Glutamatergic neuron (in vitro differentiated cells): ENCODE data around the gene CLIC5. TPM values are rescaled to one million over a fixed set of nuclear protein-coding genes. Genes with fewer than 3 reads are reported as not detected.

ENCODE experiments used
- DNase-seq: peaks from one replicate; pipeline ENCODE4 v3.0.0; 2022
- H3K27ac Mint-ChIP-seq: one replicate; pipeline ENCODE4 v1.8.0; 2020; ENCODE audit warnings: mild to moderate bottlenecking, mixed read lengths, inconsistent platforms; ENCODE audit not compliant: unreplicated experiment
- H3K27me3 Mint-ChIP-seq: one replicate; pipeline ENCODE4 v1.8.0; 2020; ENCODE audit warnings: mild to moderate bottlenecking, moderate library complexity, mixed read lengths, inconsistent platforms; ENCODE audit not compliant: unreplicated experiment
- H3K36me3 Mint-ChIP-seq: one replicate; pipeline ENCODE4 v1.8.0; 2020; ENCODE audit warnings: mild to moderate bottlenecking, mixed read lengths, inconsistent platforms; ENCODE audit not compliant: unreplicated experiment
- H3K4me1 Mint-ChIP-seq: one replicate; pipeline ENCODE4 v1.8.0; 2020; ENCODE audit warnings: mild to moderate bottlenecking, low read depth, mixed read lengths, inconsistent platforms; ENCODE audit not compliant: unreplicated experiment
- H3K4me3 Mint-ChIP-seq: one replicate; pipeline ENCODE4 v1.8.0; 2020; ENCODE audit warnings: mild to moderate bottlenecking, mixed read lengths, inconsistent platforms; ENCODE audit not compliant: unreplicated experiment
- H3K9me3 Mint-ChIP-seq: one replicate; pipeline ENCODE4 v1.8.0; 2020; ENCODE audit warnings: mild to moderate bottlenecking, moderate library complexity, mixed read lengths, inconsistent platforms; ENCODE audit not compliant: unreplicated experiment
- total RNA-seq: library from RNA; stranded (reverse); fragmentation: NEBNext Ultra II Directional; extraction: Animal tissue kit (Norgen Biotek cat#: 25700); gene quantifications from one replicate; pipeline ENCODE4 v1.2.1, GENCODE V29; 2021; ENCODE audit not compliant: unreplicated experiment
- TF ChIP-seq, protein P1 (sequence below): fragments of 200-600 bp; sonication (generic); IDR thresholded peaks from one replicate; pipeline ENCODE4 v1.5.0; 2021; ENCODE audit not compliant: partially characterized antibody, unreplicated experiment

The CLIC5 gene
- total RNA-seq, 1 donor from 2014 or later, result not detected

DNA sequence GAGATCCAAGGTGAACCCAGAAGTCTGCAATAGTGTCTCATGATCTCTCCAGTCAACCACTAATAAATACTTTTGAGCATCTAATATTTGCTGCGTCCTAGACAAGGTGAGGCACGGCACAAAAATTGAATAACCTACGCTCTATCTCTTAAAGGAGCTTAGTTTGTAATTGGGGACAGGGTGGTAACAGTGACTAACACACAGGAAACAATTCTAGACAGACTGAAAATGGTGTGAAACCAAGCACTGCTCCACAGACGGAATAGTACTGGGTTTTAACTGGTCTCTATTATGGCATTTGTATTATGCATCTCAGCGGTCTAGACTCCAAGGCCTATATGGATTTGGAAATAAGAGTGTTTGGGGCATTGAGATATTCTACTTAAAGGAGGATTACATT is 120.1 kb downstream of the CLIC5 start:
- H3K4me1 Mint-ChIP-seq, result peaks cover 5% of the 10 kb centered on the region
- H3K4me3 Mint-ChIP-seq, result no peak overlapping the region
- no peaks in the 10 kb centered on the region for H3K36me3 Mint-ChIP-seq
- no peak for DNase-seq
- H3K9me3 Mint-ChIP-seq, result no peaks in the 10 kb centered on the region
- peaks cover 1% of the 10 kb centered on the region for H3K27me3 Mint-ChIP-seq
- H3K27ac Mint-ChIP-seq, result no peak overlapping the region
- TF ChIP-seq, protein P1, sequence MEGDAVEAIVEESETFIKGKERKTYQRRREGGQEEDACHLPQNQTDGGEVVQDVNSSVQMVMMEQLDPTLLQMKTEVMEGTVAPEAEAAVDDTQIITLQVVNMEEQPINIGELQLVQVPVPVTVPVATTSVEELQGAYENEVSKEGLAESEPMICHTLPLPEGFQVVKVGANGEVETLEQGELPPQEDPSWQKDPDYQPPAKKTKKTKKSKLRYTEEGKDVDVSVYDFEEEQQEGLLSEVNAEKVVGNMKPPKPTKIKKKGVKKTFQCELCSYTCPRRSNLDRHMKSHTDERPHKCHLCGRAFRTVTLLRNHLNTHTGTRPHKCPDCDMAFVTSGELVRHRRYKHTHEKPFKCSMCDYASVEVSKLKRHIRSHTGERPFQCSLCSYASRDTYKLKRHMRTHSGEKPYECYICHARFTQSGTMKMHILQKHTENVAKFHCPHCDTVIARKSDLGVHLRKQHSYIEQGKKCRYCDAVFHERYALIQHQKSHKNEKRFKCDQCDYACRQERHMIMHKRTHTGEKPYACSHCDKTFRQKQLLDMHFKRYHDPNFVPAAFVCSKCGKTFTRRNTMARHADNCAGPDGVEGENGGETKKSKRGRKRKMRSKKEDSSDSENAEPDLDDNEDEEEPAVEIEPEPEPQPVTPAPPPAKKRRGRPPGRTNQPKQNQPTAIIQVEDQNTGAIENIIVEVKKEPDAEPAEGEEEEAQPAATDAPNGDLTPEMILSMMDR, result no peak

GRCh38 chr6:45892696-45893245 is 122.9 kb downstream of the CLIC5 start:
- TF ChIP-seq, protein P1, result no peak
- Mint-ChIP-seq H3K27ac (no peak overlapping the region), H3K4me1 (peaks cover 7% of the 10 kb centered on the region), H3K27me3 (no peaks in the 10 kb centered on the region), H3K4me3 (no peak overlapping the region), H3K36me3 (no peaks in the 10 kb centered on the region), H3K9me3 (peaks cover 2% of the 10 kb centered on the region)
- DNase-seq, result no peak

DNA sequence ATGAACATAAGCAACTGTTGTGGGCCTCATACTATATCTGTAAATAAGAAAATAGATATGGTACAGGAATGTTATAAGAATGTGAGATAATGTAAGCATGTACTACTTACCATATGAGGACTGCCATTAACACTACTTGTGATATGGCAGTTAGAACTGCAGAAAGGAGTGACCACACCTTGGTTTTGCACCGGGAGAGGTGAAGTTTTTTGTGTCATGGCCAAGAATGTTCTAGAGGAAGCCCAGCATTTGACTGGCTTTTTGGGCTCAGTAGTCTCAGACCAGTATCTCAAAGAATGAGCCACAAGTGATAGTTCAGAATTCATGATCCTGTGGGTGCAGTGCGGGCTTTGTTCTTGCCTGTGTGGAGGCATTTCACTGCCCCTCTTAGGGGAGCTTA is 123.5 kb downstream of the CLIC5 start:
- H3K27me3 Mint-ChIP-seq, result peaks cover 1% of the 10 kb centered on the region
- H3K36me3 Mint-ChIP-seq, result no peaks in the 10 kb centered on the region
- no peak for DNase-seq
- H3K9me3 Mint-ChIP-seq, result peaks cover 5% of the 10 kb centered on the region
- TF ChIP-seq, protein P1, result no peak
- H3K4me3 Mint-ChIP-seq, result no peak overlapping the region
- peaks cover 10% of the 10 kb centered on the region for H3K4me1 Mint-ChIP-seq
- no peak overlapping the region for H3K27ac Mint-ChIP-seq

- Mint-ChIP-seq H3K27me3 (peaks cover 3% of the 10 kb centered on the region), H3K4me3 (no peak overlapping the region), H3K27ac (no peak overlapping the region), H3K4me1 (peaks cover 10% of the 10 kb centered on the region), H3K9me3 (peaks cover 8% of the 10 kb centered on the region), H3K36me3 (no peaks in the 10 kb centered on the region)
- TF ChIP-seq, protein P1, result no peak
- DNase-seq, result no peak
These were observed 128.9 kb downstream of the CLIC5 start for GRCh38 chr6:45886776-45887175.

DNA sequence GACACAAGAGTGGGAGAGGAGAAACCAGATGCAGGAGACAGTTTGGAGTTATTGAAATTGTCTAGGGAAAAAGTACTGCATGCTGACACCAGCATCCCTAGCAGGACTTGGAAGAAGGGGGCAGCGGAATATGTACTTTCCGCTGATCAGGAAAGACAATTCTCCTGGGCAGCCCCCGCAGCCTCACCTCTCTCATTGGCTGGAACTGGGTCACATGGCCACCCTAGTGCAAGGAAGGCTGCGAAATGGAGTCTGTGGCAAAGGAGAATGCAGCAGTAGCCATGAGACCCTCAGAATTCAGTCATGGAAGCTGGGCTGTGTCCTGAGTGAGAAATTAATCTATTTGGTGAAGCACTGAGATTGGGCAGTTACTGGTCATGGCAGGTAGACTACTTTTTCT is 131.3 kb downstream of the CLIC5 start:
- DNase-seq, result no peak
- Mint-ChIP-seq H3K9me3 (peaks cover 11% of the 10 kb centered on the region), H3K4me1 (peaks cover 18% of the 10 kb centered on the region), H3K4me3 (no peak overlapping the region), H3K36me3 (no peaks in the 10 kb centered on the region), H3K27ac (no peak overlapping the region), H3K27me3 (peaks cover 5% of the 10 kb centered on the region)
- TF ChIP-seq, protein P1, result no peak
